WTC11 (cell line): Measurements from ENCODE around the gene BIRC5. TPM values are rescaled to one million over a fixed set of nuclear protein-coding genes. Genes with fewer than 3 reads are reported as not detected.

Source experiments
- ATAC-seq: fragments of 200-7000 bp; cut with Tn5 transposase; 2 replicates; pipeline ENCODE4 v1.10.0; 2021; ENCODE audit warnings: mild to moderate bottlenecking, moderate library complexity
- CTCF ChIA-PET: fragments of 300-600 bp; sonication (Branson Sonifier 250); formaldehyde crosslinking; loops from one replicate; lab custom pipeline; 2021; ENCODE audit warnings: antibody characterized with exemption; lab: Charles Lee
- POLR2A ChIA-PET: fragments of 350-600 bp; sonication (Branson Sonifier 250); formaldehyde crosslinking; loops from one replicate; lab custom pipeline; 2021; ENCODE audit warnings: antibody characterized with exemption; lab: Charles Lee
- DNase-seq: peaks from one replicate; pipeline ENCODE4 v3.0.0; 2021; ENCODE audit warnings: low spot score
- H3K27ac Mint-ChIP-seq: 2 replicates; pipeline ENCODE4 v1.8.0; 2021; ENCODE audit warnings: mixed read lengths
- H3K27me3 Mint-ChIP-seq: 2 replicates; pipeline ENCODE4 v1.8.0; 2021; ENCODE audit warnings: low read depth, mild to moderate bottlenecking, moderate library complexity, mixed read lengths
- H3K36me3 Mint-ChIP-seq: 2 replicates; pipeline ENCODE4 v1.8.0; 2021; ENCODE audit warnings: mixed read lengths
- H3K4me1 Mint-ChIP-seq: 2 replicates; pipeline ENCODE4 v1.8.0; 2022; ENCODE audit warnings: mixed read lengths
- H3K4me3 Mint-ChIP-seq: 2 replicates; pipeline ENCODE4 v1.8.0; 2021; ENCODE audit warnings: mild to moderate bottlenecking, moderate library complexity, mixed read lengths
- H3K9me3 Mint-ChIP-seq: 2 replicates; pipeline ENCODE4 v1.8.0; 2021; ENCODE audit warnings: mixed read lengths
- FOXP1 ChIP-seq: sonication (generic); formaldehyde crosslinking; IDR thresholded peaks from 2 replicates; pipeline ENCODE4 v1.8.0; 2022; ENCODE audit warnings: missing genetic modification reagents, mild to moderate bottlenecking, moderate library complexity, borderline replicate concordance
- JAZF1 ChIP-seq: fragments of 250-450 bp; sonication (Bioruptor Pico); IDR thresholded peaks from 2 replicates; pipeline ENCODE4 v1.9.0; 2021; ENCODE audit warnings: moderate library complexity, mild to moderate bottlenecking, inconsistent platforms
- MYBL2 ChIP-seq: sonication (generic); formaldehyde crosslinking; IDR thresholded peaks from 2 replicates; pipeline ENCODE4 v1.8.1; 2023; ENCODE audit warnings: mild to moderate bottlenecking, moderate library complexity, missing genetic modification reagents
- NFYB ChIP-seq: sonication (generic); formaldehyde crosslinking; conservative IDR thresholded peaks from 2 replicates; pipeline ENCODE4 v1.8.0; 2022; ENCODE audit warnings: low read depth, missing genetic modification reagents
- PREB ChIP-seq: sonication (generic); formaldehyde crosslinking; IDR thresholded peaks from 2 replicates; pipeline ENCODE4 v1.8.1; 2022; ENCODE audit warnings: mild to moderate bottlenecking, missing genetic modification reagents, moderate library complexity, borderline replicate concordance
- RELA ChIP-seq: sonication (generic); formaldehyde crosslinking; IDR thresholded peaks from 2 replicates; pipeline ENCODE4 v1.8.1; 2022; ENCODE audit warnings: missing genetic modification reagents, mild to moderate bottlenecking, borderline replicate concordance
- ZBTB21 ChIP-seq: sonication (generic); formaldehyde crosslinking; IDR thresholded peaks from 2 replicates; pipeline ENCODE4 v1.8.1; 2023; ENCODE audit warnings: mild to moderate bottlenecking, missing genetic modification reagents, borderline replicate concordance
- ZNF396 ChIP-seq: fragments of 250-450 bp; sonication (Bioruptor Pico); IDR thresholded peaks from 2 replicates; pipeline ENCODE4 v1.8.0; 2021; ENCODE audit warnings: mild to moderate bottlenecking, moderate library complexity, borderline replicate concordance
- ZNF416 ChIP-seq: fragments of 250-450 bp; sonication (Bioruptor Pico); IDR thresholded peaks from 2 replicates; pipeline ENCODE4 v1.9.0; 2021; ENCODE audit warnings: mild to moderate bottlenecking, inconsistent platforms
- total RNA-seq: library from RNA; stranded (reverse); gene quantifications from 3 replicates; pipeline ENCODE4 v1.2.3, GENCODE V29; 2021
- TF ChIP-seq, protein P1 (sequence below): sonication (generic); formaldehyde crosslinking; IDR thresholded peaks from 2 replicates; pipeline ENCODE4 v1.8.1; 2022; ENCODE audit warnings: low read depth, mild to moderate bottlenecking, moderate library complexity, missing genetic modification reagents, borderline replicate concordance
- TF ChIP-seq, protein P2 (sequence below): fragments of 250-450 bp; sonication (Bioruptor Pico); IDR thresholded peaks from 2 replicates; pipeline ENCODE4 v1.9.0; 2021; ENCODE audit warnings: mild to moderate bottlenecking

Gene BIRC5
- total RNA-seq, 1 experiment from 2014 or later, result 115 TPM

DNA sequence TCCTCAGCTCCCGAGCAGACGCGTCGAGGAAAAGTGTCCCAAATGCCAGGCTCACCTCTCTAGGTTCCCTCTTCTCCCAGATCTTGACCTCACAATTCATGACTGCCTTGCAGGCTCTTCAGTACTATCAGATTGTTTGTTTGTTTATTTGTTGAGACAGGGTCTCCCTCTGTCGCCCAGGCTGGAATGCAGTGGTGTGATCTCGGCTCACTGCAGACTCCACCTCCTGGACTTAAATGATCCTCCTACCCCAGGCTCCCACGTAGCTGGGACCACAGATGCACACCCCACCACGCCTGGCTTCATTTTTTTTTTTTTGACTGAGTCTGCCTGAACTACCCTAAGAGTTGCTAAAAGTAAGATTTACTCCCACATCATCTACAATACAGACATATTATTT is 33.3 kb downstream of the BIRC5 start:
- no peak overlapping the region for H3K27ac Mint-ChIP-seq
- peaks cover 5% of the 10 kb centered on the region for H3K9me3 Mint-ChIP-seq
- H3K4me3 Mint-ChIP-seq, result no peak overlapping the region
- H3K4me1 Mint-ChIP-seq, result peaks cover 16% of the 10 kb centered on the region
- peak; percentile 9 for DNase-seq
- POLR2A ChIA-PET, result no interaction called here
- TF ChIP-seq RELA (CRISPR knock-in tag), result no peak
- no peak for TF ChIP-seq NFYB (CRISPR knock-in tag)
- TF ChIP-seq, all 79 proteins: peak for 0
- no peaks in the 10 kb centered on the region for H3K27me3 Mint-ChIP-seq
- CTCF ChIA-PET, result interaction anchor here (1.1 to 1.7 kb wide), 3 partner anchors 11 to 175 kb away, joined by 3 to 4 read pairs (median 4); no protein-coding TSS in a partner anchor
- no peak for ATAC-seq
- H3K36me3 Mint-ChIP-seq, result peaks cover 3% of the 10 kb centered on the region; the same call in 1 of the 2 replicates

DNA sequence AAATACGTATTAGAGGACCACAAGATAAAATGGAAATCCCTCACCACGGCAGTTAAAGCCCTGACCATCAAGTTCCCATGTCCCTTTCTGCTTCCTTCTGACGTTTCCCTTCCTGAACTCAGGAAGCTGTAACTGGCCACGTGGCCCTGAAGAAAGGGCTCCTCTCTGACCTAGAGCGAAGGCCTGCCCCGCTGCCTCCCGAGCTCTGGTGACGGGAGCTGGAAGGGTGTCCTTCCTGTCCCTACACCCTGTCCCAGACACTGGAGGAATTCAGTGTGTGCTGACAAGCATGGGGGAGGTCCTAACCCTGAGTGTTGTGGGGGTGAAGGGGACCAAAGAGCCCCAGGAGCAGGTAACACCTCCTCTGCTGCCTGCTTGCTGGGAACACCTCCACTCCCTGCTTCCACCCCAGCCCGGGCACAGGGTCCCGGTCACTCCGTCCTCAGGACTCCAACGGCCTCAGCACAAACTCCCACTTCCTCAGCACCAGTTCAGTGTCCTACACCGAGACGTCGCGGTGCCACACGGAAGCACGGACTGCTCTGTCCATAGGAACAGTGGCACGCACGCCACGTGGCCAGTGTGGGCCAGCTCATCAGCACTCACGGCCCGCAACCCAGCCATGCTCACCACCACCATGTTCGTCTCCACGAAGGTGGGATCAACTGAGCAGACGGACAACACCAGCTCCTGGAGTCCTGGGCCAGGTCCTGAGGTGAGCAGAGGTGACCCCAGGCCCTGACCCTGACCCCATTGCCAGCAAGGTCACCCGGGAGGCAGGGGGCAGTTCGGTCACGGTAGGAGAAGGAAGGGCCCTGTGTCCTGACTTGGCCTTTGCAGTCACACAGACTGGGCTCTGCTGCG is 34.2 kb downstream of the BIRC5 start:
- no peak for ATAC-seq
- DNase-seq, result no peak
- Mint-ChIP-seq H3K9me3 (peaks cover 5% of the 10 kb centered on the region), H3K4me1 (peaks cover 24% of the 10 kb centered on the region), H3K27ac (peak overlapping the region; percentile 32; the same call in 1 of the 2 replicates), H3K4me3 (no peak overlapping the region), H3K36me3 (peaks cover 3% of the 10 kb centered on the region; the same call in 1 of the 2 replicates), H3K27me3 (no peaks in the 10 kb centered on the region)
- no peak for TF ChIP-seq ZNF396
- TF ChIP-seq, protein P1, sequence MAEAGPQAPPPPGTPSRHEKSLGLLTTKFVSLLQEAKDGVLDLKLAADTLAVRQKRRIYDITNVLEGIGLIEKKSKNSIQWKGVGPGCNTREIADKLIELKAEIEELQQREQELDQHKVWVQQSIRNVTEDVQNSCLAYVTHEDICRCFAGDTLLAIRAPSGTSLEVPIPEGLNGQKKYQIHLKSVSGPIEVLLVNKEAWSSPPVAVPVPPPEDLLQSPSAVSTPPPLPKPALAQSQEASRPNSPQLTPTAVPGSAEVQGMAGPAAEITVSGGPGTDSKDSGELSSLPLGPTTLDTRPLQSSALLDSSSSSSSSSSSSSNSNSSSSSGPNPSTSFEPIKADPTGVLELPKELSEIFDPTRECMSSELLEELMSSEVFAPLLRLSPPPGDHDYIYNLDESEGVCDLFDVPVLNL (CRISPR knock-in tag), result 0 out of 2 replicates have a peak, but pooled peaks have one; percentile 30
- peak; percentile 72; the same call in 1 of the 2 replicates for TF ChIP-seq FOXP1 (CRISPR knock-in tag)
- CTCF ChIA-PET, result interaction anchor here (1.3 to 5.3 kb wide), 4 partner anchors 16 to 72 kb away, joined by 3 to 52 read pairs (median 5); no protein-coding TSS in a partner anchor
- POLR2A ChIA-PET, result no interaction called here

GRCh38 chr17:78249074-78249817 is 35.2 kb downstream of the BIRC5 start:
- H3K4me3 Mint-ChIP-seq, result no peak overlapping the region
- H3K36me3 Mint-ChIP-seq, result peaks cover 3% of the 10 kb centered on the region; the same call in 1 of the 2 replicates
- ChIA-PET CTCF (interaction anchor here (0.8 to 5.3 kb wide), 17 partner anchors 12 to 311 kb away, joined by 3 to 52 read pairs (median 10); partner anchors contain the start of genes AFMID, BIRC5, TK1 and TMC8), POLR2A (no interaction called here)
- ATAC-seq (no peak), DNase-seq (no peak)
- no peak overlapping the region for H3K27ac Mint-ChIP-seq
- peaks cover 5% of the 10 kb centered on the region for H3K9me3 Mint-ChIP-seq
- H3K27me3 Mint-ChIP-seq, result no peaks in the 10 kb centered on the region
- H3K4me1 Mint-ChIP-seq, result peaks cover 28% of the 10 kb centered on the region
- TF ChIP-seq PREB (CRISPR knock-in tag), result no peak
- no peak for TF ChIP-seq ZBTB21 (CRISPR knock-in tag)
- TF ChIP-seq MYBL2 (CRISPR knock-in tag), result no peak
- TF ChIP-seq JAZF1 (CRISPR knock-in tag), result no peak
- TF ChIP-seq, protein P2, sequence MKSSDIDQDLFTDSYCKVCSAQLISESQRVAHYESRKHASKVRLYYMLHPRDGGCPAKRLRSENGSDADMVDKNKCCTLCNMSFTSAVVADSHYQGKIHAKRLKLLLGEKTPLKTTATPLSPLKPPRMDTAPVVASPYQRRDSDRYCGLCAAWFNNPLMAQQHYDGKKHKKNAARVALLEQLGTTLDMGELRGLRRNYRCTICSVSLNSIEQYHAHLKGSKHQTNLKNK, result no peak
- no peak for TF ChIP-seq ZNF416 (CRISPR knock-in tag)
